B cell (primary cell): ENCODE data around the gene TSEN54.

Source experiments
- EZH2 ChIP-seq: IDR thresholded peaks from 2 replicates; pipeline ENCODE4 v1.6.1; 2012; ENCODE audit warnings: borderline replicate concordance, low read depth, mild to moderate bottlenecking, moderate library complexity, low read length; ENCODE audit not compliant: insufficient read depth, poor library complexity, severe bottlenecking
- TF ChIP-seq, protein P1 (sequence below): fragments of 200-600 bp; IDR thresholded peaks from one replicate; pipeline ENCODE4 v1.8.0; 2022; ENCODE audit warnings: antibody characterized with exemption, mild to moderate bottlenecking

DNA sequence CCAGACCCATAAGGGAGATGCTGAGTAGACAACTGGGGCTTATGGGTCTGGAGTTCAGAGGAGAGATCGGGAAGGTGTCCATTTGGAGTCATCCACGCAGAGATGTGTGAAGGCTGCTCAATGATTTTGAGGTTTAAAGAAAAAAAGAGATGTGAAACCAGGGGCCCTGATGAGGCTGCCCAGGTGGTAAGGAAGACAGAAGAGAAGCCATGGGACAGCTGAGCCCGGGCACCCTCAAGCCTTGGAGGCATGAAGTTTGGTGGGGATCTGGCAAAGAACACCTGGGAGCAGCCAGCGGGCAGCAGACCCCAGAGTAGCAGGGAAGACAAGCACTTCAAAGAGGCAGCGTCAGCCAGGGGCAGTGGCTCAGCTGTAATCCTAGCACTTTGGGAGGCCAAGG lies 50.5 kb downstream of the TSEN54 start:
- TF ChIP-seq, protein P1, sequence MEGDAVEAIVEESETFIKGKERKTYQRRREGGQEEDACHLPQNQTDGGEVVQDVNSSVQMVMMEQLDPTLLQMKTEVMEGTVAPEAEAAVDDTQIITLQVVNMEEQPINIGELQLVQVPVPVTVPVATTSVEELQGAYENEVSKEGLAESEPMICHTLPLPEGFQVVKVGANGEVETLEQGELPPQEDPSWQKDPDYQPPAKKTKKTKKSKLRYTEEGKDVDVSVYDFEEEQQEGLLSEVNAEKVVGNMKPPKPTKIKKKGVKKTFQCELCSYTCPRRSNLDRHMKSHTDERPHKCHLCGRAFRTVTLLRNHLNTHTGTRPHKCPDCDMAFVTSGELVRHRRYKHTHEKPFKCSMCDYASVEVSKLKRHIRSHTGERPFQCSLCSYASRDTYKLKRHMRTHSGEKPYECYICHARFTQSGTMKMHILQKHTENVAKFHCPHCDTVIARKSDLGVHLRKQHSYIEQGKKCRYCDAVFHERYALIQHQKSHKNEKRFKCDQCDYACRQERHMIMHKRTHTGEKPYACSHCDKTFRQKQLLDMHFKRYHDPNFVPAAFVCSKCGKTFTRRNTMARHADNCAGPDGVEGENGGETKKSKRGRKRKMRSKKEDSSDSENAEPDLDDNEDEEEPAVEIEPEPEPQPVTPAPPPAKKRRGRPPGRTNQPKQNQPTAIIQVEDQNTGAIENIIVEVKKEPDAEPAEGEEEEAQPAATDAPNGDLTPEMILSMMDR = no peak
- TF ChIP-seq EZH2 = no peak
